Activated naive CD4-positive, alpha-beta T cell treated with anti-CD3 and anti-CD28 coated beads, Interleukin-2, amount 10 ng/mL, durations not matched to agents 5 hours and 36 hours (primary cell): Measurements from ENCODE around the gene MANF. TPM values are rescaled to one million over a fixed set of nuclear protein-coding genes. Genes with fewer than 3 reads are reported as not detected.

ENCODE experiments used
- total RNA-seq, 2 experiments: library from RNA; stranded (reverse); gene quantifications; one replicate each; pipeline ENCODE4 v1.2.3, GENCODE V29; 2021

MANF gene
- total RNA-seq = 100 to 1,000 TPM; 109 TPM

GRCh38 chr3:51384726-51385473 is at the start of gene MANF:
TSS of gene MANF (plus strand) at chr3:51385291. CDS start at chr3:51385343, 52 bp downstream.

GRCh38 chr3:51391075-51391565 is 6.0 kb downstream of the MANF start, which contains the start of gene RBM15B:
TSS of gene RBM15B (plus strand) at chr3:51391285. CDS start at chr3:51391400, 115 bp downstream.

Other genes starting within 250 kb of the MANF start
- 10 to 100 TPM; 28.3 to 28.4 TPM for gene RBM15B, start 6.0 kb downstream of the MANF start, total RNA-seq
- 10 to 100 TPM; 33.2 to 33.9 TPM for gene DCAF1, start 114.7 kb downstream of the MANF start, total RNA-seq
- gene RAD54L2, start 153.4 kb downstream of the MANF start, total RNA-seq = 10 to 100 TPM; 27.5 to 27.6 TPM